ENCODE measurements around the gene RBFOX2.

Gene RBFOX2

GRCh38 chr22:35900483-35901168 lies 128.0 kb downstream of the RBFOX2 start:
- DNase-seq (ENCODE audit: low read depth in 2 of 2) = no peak

GRCh38 chr22:35899736-35900135 lies 128.9 kb downstream of the RBFOX2 start:
- no peak for DNase-seq (ENCODE audit: low read depth in 2 of 2)

GRCh38 chr22:35896111-35896705 lies 132.4 kb downstream of the RBFOX2 start:
- no peak for DNase-seq (ENCODE audit: low read depth in 2 of 2)

GRCh38 chr22:35894937-35895708 lies 133.5 kb downstream of the RBFOX2 start:
- DNase-seq (ENCODE audit: low read depth in 2 of 2) = no peak

DNA sequence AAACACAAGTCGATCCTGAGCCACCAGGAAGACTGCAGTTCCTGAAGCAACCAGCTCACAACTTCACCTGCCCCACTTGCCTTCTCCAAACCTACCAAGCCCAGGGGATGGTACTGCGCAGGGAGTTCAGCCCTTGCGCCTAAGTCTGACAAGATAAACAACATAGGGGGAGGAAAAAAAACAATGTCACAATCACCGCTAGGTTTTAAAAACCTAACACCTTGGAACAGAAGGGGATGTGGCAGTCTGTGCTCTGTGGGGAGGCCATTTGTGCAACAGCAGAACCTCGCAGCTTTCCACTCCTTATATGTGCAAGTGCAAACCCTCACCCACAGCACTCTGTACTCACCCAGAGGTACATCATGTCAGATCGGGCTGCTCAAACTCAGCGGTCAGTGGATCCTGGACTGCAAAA lies 134.2 kb downstream of the RBFOX2 start:
- DNase-seq (ENCODE audit: low read depth in 2 of 2) = no peak

- DNase-seq (ENCODE audit: low read depth in 2 of 2) = no peak
Measured at GRCh38 chr22:35893698-35894097, 134.9 kb downstream of the RBFOX2 start.

DNA sequence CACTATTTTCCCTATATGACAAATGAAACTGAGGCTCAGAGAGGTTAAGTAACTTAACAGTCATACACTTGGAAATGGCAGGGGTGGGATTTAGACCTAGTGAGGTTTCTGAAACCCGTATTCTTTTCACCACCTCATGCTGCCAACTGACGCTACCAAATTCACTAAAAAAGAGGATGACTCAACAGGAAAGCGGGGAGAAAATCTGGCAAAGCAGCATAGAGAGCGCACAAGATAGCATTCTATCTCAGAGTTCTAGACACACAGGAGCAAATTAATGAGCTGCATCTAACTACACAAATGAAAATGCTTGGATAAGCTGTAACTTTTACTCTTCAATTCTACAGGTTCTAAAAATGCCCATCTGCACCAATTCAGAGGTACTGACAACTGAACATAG lies 136.4 kb downstream of the RBFOX2 start:
- no peak for DNase-seq (ENCODE audit: low read depth in 2 of 2)

GRCh38 chr22:35891442-35891841 lies 137.2 kb downstream of the RBFOX2 start:
- no peak for DNase-seq (ENCODE audit: low read depth in 2 of 2)

DNA sequence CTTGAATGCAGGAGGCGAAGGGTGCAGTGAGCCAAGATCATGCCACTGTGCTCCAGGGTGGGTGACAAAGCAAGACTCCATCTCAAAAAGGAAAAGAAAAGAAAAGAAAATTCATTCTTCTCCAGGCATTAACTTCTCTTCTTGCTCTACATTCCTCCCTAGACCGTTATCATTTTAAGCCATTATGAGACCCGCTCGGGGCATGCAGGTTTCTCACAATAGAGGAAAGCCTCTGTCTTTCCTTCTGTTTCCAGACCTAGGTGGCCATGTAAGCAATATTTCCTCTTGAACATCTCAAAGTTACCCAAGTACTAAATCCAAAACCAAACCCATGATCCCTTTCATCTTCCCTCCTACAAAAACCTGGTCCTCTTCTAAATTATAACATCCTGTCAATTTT lies 139.6 kb downstream of the RBFOX2 start:
- DNase-seq (ENCODE audit: low read depth in 2 of 2) = no peak

DNA sequence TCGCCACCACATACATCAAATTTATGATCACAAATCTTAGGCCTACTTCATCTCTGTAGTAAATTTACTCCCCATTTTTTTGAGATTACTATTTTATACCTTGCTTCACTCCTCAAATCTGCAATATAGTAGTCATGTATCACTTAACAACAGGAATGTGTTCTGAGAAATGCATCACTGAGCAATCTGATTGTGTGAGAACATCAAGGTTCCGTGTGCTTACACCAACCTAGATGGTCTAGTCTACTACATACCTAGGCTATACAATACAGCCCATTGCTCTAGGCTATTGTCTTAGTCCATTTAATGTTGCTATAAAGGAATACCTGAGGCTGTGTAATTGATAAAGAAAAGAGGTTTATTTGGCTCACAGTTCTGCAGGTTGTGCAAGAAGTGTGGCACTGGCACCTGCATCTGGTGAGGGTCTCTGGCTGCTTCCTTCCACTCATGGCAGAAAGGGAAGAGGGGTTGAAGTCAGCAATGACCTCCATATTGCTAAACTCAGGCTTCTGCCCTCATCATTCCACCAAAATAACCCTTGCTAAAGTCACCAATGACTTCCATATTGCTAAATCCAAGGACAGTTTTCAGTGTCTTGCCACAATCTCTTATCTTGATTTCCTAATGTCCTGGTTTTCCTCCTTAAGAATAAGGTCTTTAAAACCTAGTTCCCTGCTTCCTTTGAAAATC lies 140.3 kb downstream of the RBFOX2 start:
- no peak for DNase-seq (ENCODE audit: low read depth in 2 of 2)

GRCh38 chr22:35887296-35887875 lies 141.2 kb downstream of the RBFOX2 start:
- DNase-seq (ENCODE audit: low read depth in 2 of 2) = no peak

DNA sequence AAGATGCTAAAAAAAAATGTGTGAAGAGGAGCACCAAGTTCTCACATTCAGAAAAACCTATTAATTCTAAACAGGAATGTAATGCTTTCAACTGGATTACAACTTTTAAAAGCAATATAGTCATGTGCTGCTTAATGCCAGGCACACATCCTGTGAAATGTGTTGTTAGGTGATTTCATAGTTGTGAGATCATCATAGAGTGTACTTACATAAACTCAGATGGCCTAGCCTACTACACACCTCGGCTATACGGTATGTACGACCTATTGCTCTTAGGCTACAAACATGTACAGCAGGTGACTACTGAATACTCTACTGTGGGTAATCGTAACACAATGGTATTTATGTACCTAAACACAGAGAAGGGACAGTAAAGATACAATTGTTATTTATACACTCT lies 142.3 kb downstream of the RBFOX2 start:
- DNase-seq (ENCODE audit: low read depth in 2 of 2) = no peak

- DNase-seq (ENCODE audit: low read depth in 2 of 2) = no peak
Measured at GRCh38 chr22:35884529-35884928, 144.1 kb downstream of the RBFOX2 start.

DNA sequence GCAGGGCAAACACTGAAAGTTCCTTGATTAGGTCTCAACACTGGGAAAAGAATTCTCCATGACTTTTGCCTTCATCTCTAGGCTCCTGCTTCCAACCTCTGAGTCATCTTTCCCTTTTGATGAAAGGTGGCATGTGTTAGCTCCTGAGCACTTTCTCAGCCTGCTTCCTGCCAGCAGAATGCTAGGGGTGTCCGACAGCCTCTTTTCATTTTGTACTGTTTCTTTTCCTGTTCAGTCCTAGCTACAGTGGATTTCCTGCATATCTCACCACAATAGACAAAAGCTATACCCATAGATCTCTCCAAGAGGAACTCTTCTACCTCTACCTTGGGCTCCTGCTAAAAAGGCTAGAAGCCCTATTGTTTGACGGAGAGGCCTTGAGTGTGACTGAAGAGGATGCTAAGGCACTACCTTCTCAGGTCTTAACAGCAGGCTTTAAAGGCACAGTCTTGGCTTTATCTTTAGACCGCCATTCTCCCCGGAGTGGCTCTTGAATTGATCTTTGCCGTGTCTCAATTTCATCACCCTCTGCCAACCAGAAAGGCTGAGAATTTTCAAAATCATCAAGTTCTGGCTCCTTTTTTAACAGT lies 145.5 kb downstream of the RBFOX2 start:
- DNase-seq (ENCODE audit: low read depth in 2 of 2) = no peak

GRCh38 chr22:35882211-35883030 lies 146.2 kb downstream of the RBFOX2 start:
- DNase-seq (ENCODE audit: low read depth in 2 of 2) = no peak

GRCh38 chr22:35879351-35879750 lies 149.3 kb downstream of the RBFOX2 start:
- no peak for DNase-seq (ENCODE audit: low read depth in 2 of 2)

GRCh38 chr22:35873426-35873825 lies 155.2 kb downstream of the RBFOX2 start:
- no peak for DNase-seq (ENCODE audit: low read depth in 2 of 2)

- no peak for DNase-seq (ENCODE audit: low read depth in 2 of 2)
Measured at GRCh38 chr22:35872451-35872850, 156.2 kb downstream of the RBFOX2 start.

GRCh38 chr22:35870517-35871293 lies 157.9 kb downstream of the RBFOX2 start:
- no peak for DNase-seq (ENCODE audit: low read depth in 2 of 2)

GRCh38 chr22:35868938-35869337 lies 159.7 kb downstream of the RBFOX2 start:
- no peak for DNase-seq (ENCODE audit: low read depth in 2 of 2)

Data from stimulated activated CD4-positive, alpha-beta T cell treated with anti-CD3 and anti-CD28 coated beads, Interleukin-15, amount 100 ng/mL, for 48 hours (primary cell).